T-cell (primary cell): Measurements from ENCODE around the gene SLAMF6. TPM values are rescaled to one million over a fixed set of nuclear protein-coding genes. Genes with fewer than 3 reads are reported as not detected.

ENCODE experiments used
- ATAC-seq, 4 experiments: fragments of 200-7000 bp in 3 of 4; fragments of 150-1000 bp in 1 of 4; cut with Tn5 transposase; replicated peaks in 1 of 4; 1 replicate in 3 of 4; 2 replicates in 1 of 4; pipeline ENCODE4 v1.10.0; 2021; ENCODE audit warnings: moderate library complexity in 3 of 4, mild to moderate bottlenecking in 2 of 4, moderate number of reproducible peaks in 1 of 4
- CTCF ChIA-PET, 2 donors: fragments of 300-600 bp; sonication (Branson Sonifier 250); formaldehyde crosslinking; loops; one replicate each; lab custom pipeline; 2022; ENCODE audit warnings: antibody characterized with exemption in 2 of 2; lab: Charles Lee
- POLR2A ChIA-PET, 2 donors: fragments of 300-600 bp; sonication (Branson Sonifier 250); formaldehyde crosslinking; loops; one replicate each; lab custom pipeline; 2022; ENCODE audit warnings: antibody characterized with exemption in 2 of 2; lab: Charles Lee
- DNase-seq, 35 experiments: peaks; one replicate each; pipeline versions ENCODE4 v3.0.0 to v3.0.0-alpha.2; 2013 to 2023
- H3K27ac ChIP-seq: one replicate; pipeline ENCODE4 v1.5.1; 2013; ENCODE audit warnings: low read length
- H3K27me3 ChIP-seq, 2 experiments: replicated peaks in 1 of 2; 1 replicate in 1 of 2; 2 replicates in 1 of 2; pipeline versions ENCODE4 v1.6.1 to v1.7.0; 2013; ENCODE audit warnings: low read length in 1 of 2, mixed read lengths in 1 of 2; ENCODE audit not compliant: control insufficient read depth in 2 of 2, insufficient read depth in 2 of 2; ENCODE audit errors: extremely low read depth in 1 of 2
- H3K36me3 ChIP-seq, 2 donors: 1 replicate in 1 of 2; 2 replicates in 1 of 2; pipeline versions ENCODE4 v1.6.1 to v1.7.0; 2013; ENCODE audit warnings: low read length in 1 of 2; ENCODE audit not compliant: control insufficient read depth in 2 of 2, insufficient read depth in 1 of 2; ENCODE audit errors: extremely low read depth in 1 of 2
- H3K4me1 ChIP-seq, 2 experiments: 1 replicate in 1 of 2; 2 replicates in 1 of 2; pipeline versions ENCODE4 v1.6.1 to v1.7.0; 2013; ENCODE audit warnings: low read length in 2 of 2, mixed read lengths in 1 of 2; ENCODE audit not compliant: insufficient read depth in 2 of 2, control insufficient read depth in 1 of 2; ENCODE audit errors: extremely low read depth in 1 of 2
- H3K4me3 ChIP-seq, 2 donors: 1 replicate in 1 of 2; 2 replicates in 1 of 2; pipeline versions ENCODE4 v1.5.1 to v1.7.0; 2013; ENCODE audit warnings: mild to moderate bottlenecking in 2 of 2, low read length in 1 of 2, moderate library complexity in 1 of 2; ENCODE audit not compliant: control insufficient read depth in 1 of 2; ENCODE audit errors: extremely low read depth in 1 of 2
- H3K9me3 ChIP-seq: 2 replicates; pipeline ENCODE4 v1.7.0; 2013
- H3K27ac Mint-ChIP-seq, 2 donors: one replicate each; pipeline ENCODE4 v1.8.0; 2020 to 2021; ENCODE audit warnings: mild to moderate bottlenecking in 2 of 2, mixed read lengths in 2 of 2
- H3K27me3 Mint-ChIP-seq, 2 donors: one replicate each; pipeline ENCODE4 v1.8.0; 2021 to 2022; ENCODE audit warnings: mixed read lengths in 2 of 2
- H3K36me3 Mint-ChIP-seq: one replicate; pipeline ENCODE4 v1.8.0; 2021; ENCODE audit warnings: mixed read lengths
- H3K4me1 Mint-ChIP-seq, 3 donors: one replicate each; pipeline ENCODE4 v1.8.0; 2020 to 2022; ENCODE audit warnings: mixed read lengths in 3 of 3, mild to moderate bottlenecking in 1 of 3
- H3K4me3 Mint-ChIP-seq, 3 donors: one replicate each; pipeline ENCODE4 v1.8.0; 2020 to 2022; ENCODE audit warnings: mild to moderate bottlenecking in 3 of 3, mixed read lengths in 3 of 3, moderate library complexity in 3 of 3
- H3K9me3 Mint-ChIP-seq, 3 donors: one replicate each; pipeline ENCODE4 v1.8.0; 2020 to 2022; ENCODE audit warnings: mixed read lengths in 3 of 3
- WGBS: methylation state at CpG from one replicate; pipeline ENCODE4 v1.1.5; 2013; ENCODE audit warnings: missing lambda C conversion rate; ENCODE audit not compliant: insufficient coverage; 5-methylcytosine and 5-hydroxymethylcytosine counted together
- total RNA-seq, 35 experiments: library from RNA in 6 of 35; stranded (reverse) in 6 of 35; fragments of 120-200 nt in 1 of 35; gene quantifications; one replicate each; pipeline versions ENCODE4 v1.2.1 to v1.2.4 and lab custom pipeline; 2013 to 2026

SLAMF6 gene
- total RNA-seq, 5 donors from 2014 or later (not counting 1 experiment from before 2014, with no cell fraction given), result 39.9 to 53.0 (median 47.3) TPM

DNA sequence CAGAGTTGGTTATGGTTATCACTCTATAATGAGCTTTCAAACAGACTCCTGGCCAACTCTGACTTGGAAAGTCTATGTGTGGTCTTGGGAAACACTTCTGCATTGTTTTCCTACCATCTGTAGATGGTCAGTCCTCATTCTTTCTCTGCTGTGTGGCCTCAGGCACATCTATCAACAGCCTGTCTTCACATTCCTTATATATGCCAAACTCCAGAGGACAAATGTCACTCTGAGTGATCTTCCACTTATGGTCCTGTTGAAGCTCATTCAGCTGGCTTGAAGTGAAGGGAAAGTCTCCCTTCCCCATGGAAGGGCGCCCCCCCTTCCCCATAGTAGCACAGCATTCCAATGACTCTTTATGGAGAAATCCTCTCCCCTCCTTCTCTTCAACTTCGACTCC lies 64.0 kb downstream of the SLAMF6 start:
- H3K27ac Mint-ChIP-seq, result peak overlapping the region; percentile 65 to 96
- DNase-seq, result no peak
- H3K4me3 Mint-ChIP-seq, result no peak overlapping the region
- no peaks in the 10 kb centered on the region for H3K27me3 ChIP-seq
- H3K4me1 Mint-ChIP-seq, result peaks cover 52 to 69% (median 68%) of the 10 kb centered on the region in 3 donors
- no peak overlapping the region for H3K4me3 ChIP-seq
- no CpG with 5 or more reads among the region's 2 CpGs for WGBS
- H3K36me3 Mint-ChIP-seq, result no peaks in the 10 kb centered on the region
- no peak overlapping the region for H3K27ac ChIP-seq
- no peaks in the 10 kb centered on the region for H3K9me3 Mint-ChIP-seq
- CTCF ChIA-PET, result no interaction called here
- no peaks in the 10 kb centered on the region for H3K9me3 ChIP-seq
- POLR2A ChIA-PET, result no interaction called here
- peaks cover 7 to 9% of the 10 kb centered on the region in 2 experiments for H3K4me1 ChIP-seq
- no peaks in the 10 kb centered on the region for H3K36me3 ChIP-seq
- ATAC-seq, result no peak
- no peaks in the 10 kb centered on the region for H3K27me3 Mint-ChIP-seq

DNA sequence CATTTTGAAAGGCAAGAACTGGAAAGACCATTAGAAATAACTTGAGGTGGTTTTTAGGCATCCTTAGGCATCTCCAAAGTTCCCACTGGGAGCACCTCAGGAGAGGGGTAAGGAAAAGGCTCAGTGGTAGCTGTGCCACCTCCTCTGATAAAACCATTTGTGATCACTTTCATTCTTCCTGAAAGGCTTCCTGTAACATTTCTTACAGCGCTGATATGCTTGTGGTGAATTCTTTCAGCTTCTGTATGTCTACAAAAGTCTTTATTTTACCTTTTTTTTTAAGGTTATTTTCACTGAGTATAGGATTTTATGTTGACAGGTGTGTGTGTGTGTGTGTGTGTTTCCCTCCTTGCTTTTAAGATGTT lies 67.9 kb downstream of the SLAMF6 start:
- Histone ChIP-seq H3K27me3 (no peaks in the 10 kb centered on the region), H3K36me3 (no peaks in the 10 kb centered on the region), H3K4me1 (peaks cover 6 to 16% of the 10 kb centered on the region in 2 experiments), H3K27ac (peak overlapping the region; percentile 44), H3K9me3 (no peaks in the 10 kb centered on the region), H3K4me3 (no peak overlapping the region)
- peaks cover 56 to 68% (median 68%) of the 10 kb centered on the region in 3 donors for H3K4me1 Mint-ChIP-seq
- no peaks in the 10 kb centered on the region for H3K27me3 Mint-ChIP-seq
- no peaks in the 10 kb centered on the region for H3K9me3 Mint-ChIP-seq
- ChIA-PET POLR2A (interaction anchor here in 1 of 2 donors (0.6 kb wide), 1 partner anchor 58 kb away, joined by 3 read pairs; no protein-coding TSS in a partner anchor), CTCF (interaction anchor here in 1 of 2 donors (0.5 to 0.7 kb wide), 3 partner anchors 74 to 507 kb away, joined by 3 to 7 read pairs (median 4); no protein-coding TSS in a partner anchor)
- DNase-seq, result no peak
- peak in 1 of 4 experiments; percentile 54 for ATAC-seq
- H3K27ac Mint-ChIP-seq, result peak overlapping the region; percentile 79 to 83
- peak overlapping the region in 2 of 3 donors; percentile 4 to 50 for H3K4me3 Mint-ChIP-seq
- no peaks in the 10 kb centered on the region for H3K36me3 Mint-ChIP-seq
- WGBS, result no CpG with 5 or more reads among the region's 1 CpG

DNA sequence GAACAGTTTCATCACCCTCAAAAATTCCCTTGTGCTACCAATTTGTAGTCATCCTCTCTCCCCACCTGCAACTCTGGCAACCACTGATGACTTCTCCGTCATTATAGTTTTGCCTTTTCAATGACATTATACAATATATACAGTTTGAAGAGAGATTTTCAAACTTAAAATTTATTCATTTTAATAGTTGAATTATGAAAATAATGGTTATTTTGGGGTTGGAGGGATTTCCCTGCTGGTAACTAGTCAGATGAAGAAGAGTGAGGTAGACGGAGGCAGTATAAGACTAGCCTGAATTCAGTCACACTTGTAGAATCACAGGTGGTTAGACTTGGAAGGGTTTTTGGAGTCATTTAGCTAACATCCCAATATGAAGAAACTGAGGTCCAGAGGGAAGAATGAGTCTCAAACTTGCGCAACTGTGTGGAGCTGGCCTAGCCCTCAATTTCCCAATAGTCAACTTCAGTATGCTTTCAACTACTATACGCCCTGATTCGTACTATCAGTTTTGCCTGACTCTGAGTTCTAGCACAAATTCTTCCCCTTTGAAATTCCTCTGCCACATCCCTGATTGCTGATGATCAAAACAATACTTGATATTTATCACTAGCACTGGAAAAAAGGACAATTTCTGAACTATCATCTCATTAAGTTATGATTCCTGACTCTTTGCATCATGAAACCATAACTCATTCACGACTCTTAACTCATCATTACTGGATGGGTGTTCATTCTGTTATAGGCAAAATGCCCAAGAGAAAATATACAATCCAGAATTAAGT lies 68.5 kb downstream of the SLAMF6 start:
- Histone ChIP-seq H3K36me3 (no peaks in the 10 kb centered on the region), H3K4me3 (no peak overlapping the region), H3K4me1 (peaks cover 6 to 14% of the 10 kb centered on the region in 2 experiments), H3K9me3 (no peaks in the 10 kb centered on the region), H3K27ac (peak overlapping the region; percentile 44), H3K27me3 (no peaks in the 10 kb centered on the region)
- ATAC-seq (no peak), DNase-seq (no peak)
- H3K36me3 Mint-ChIP-seq, result no peaks in the 10 kb centered on the region
- H3K4me3 Mint-ChIP-seq, result peak overlapping the region in 2 of 3 donors; percentile 4 to 50
- POLR2A ChIA-PET, result interaction anchor here in 1 of 2 donors (0.5 kb wide), 1 partner anchor 11 kb away, joined by 3 read pairs; no protein-coding TSS in a partner anchor
- CTCF ChIA-PET, result interaction anchor here in 1 of 2 donors (0.6 to 0.7 kb wide), 2 partner anchors 91 to 508 kb away, joined by 4 to 7 read pairs; no protein-coding TSS in a partner anchor
- H3K4me1 Mint-ChIP-seq, result peaks cover 52 to 64% (median 63%) of the 10 kb centered on the region in 3 donors
- peak overlapping the region; percentile 79 to 83 for H3K27ac Mint-ChIP-seq
- WGBS, result 41% methylated on average over 4 of the region's 6 CpGs
- H3K9me3 Mint-ChIP-seq, result no peaks in the 10 kb centered on the region
- H3K27me3 Mint-ChIP-seq, result no peaks in the 10 kb centered on the region

DNA sequence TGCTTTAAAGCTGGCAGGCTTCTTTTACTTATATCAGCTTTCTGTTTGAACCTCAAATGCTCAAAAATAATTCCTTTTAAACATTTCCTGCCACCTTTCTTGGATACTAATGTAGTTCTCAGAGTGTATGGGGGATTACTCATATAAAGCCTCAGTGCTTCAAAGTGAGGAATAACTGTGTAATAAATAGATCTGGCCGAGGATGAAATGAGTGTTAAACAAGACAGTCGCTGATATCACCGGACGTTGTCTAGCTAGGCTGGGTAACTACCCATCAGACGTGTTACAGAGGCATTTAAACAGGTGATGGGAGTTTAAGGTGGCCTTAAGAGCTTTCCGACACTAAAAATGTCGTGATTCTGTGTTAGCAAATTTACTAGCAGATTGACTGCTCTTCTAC lies 69.6 kb downstream of the SLAMF6 start:
- no peaks in the 10 kb centered on the region for H3K9me3 Mint-ChIP-seq
- H3K27ac ChIP-seq, result peak overlapping the region; percentile 36
- 40% methylated on average over 6 of the region's 7 CpGs for WGBS
- CTCF ChIA-PET, result interaction anchor here in 1 of 2 donors (1.0 kb wide), 1 partner anchor 10 kb away, joined by 5 read pairs; no protein-coding TSS in a partner anchor
- H3K27ac Mint-ChIP-seq, result peak overlapping the region; percentile 78 to 84
- ATAC-seq, result peak in 2 of 4 experiments; percentile 41 to 52
- no peak overlapping the region for H3K4me3 ChIP-seq
- H3K9me3 ChIP-seq, result no peaks in the 10 kb centered on the region
- POLR2A ChIA-PET, result interaction anchor here (0.6 to 1.0 kb wide), 2 partner anchors 10 to 13 kb away, joined by 3 read pairs; no protein-coding TSS in a partner anchor
- H3K4me1 Mint-ChIP-seq, result peaks cover 47 to 65% (median 59%) of the 10 kb centered on the region in 3 donors
- H3K27me3 Mint-ChIP-seq, result no peaks in the 10 kb centered on the region
- H3K36me3 Mint-ChIP-seq, result no peaks in the 10 kb centered on the region
- H3K27me3 ChIP-seq, result no peaks in the 10 kb centered on the region
- peak in 2 of 35 experiments; percentile 12 to 45 for DNase-seq
- no peaks in the 10 kb centered on the region for H3K36me3 ChIP-seq
- peak overlapping the region; percentile 2 to 58 (median 40) for H3K4me3 Mint-ChIP-seq
- H3K4me1 ChIP-seq, result peaks cover 6 to 11% of the 10 kb centered on the region in 2 experiments

DNA sequence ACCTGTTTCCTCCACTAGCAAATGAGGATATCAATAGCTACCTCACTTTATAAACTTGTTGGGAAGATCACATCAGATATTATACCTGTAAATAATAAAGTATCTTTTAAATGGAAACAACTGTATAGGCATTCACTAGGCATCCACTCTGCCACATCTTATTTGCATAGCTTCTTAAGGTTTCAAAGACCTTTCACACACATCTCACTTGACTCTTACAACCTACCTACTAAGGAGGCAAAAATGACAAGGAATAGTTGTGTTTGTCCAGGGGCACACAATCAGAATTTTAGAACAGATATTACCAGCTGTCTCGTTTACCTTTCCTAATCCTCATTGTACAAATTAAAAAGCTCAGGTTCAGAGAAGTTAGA lies 71.2 kb downstream of the SLAMF6 start:
- ChIA-PET CTCF (interaction anchor here in 1 of 2 donors (1.4 kb wide), 1 partner anchor 71 kb away, joined by 4 read pairs; the partner anchor contains the start of gene SLAMF6), POLR2A (interaction anchor here (0.7 to 1.3 kb wide), 2 partner anchors 15 to 114 kb away, joined by 3 to 4 read pairs; no protein-coding TSS in a partner anchor)
- Histone ChIP-seq H3K4me3 (no peak overlapping the region), H3K9me3 (no peaks in the 10 kb centered on the region), H3K27ac (peak overlapping the region; percentile 32), H3K27me3 (no peaks in the 10 kb centered on the region), H3K4me1 (peaks cover 6 to 15% of the 10 kb centered on the region in 2 experiments), H3K36me3 (no peaks in the 10 kb centered on the region)
- peaks cover 56 to 70% (median 69%) of the 10 kb centered on the region in 3 donors for H3K4me1 Mint-ChIP-seq
- WGBS, result 60% methylated on average over 1 of the region's 1 CpG
- H3K4me3 Mint-ChIP-seq, result peak overlapping the region; percentile 8 to 41 (median 27)
- peak overlapping the region; percentile 66 to 75 for H3K27ac Mint-ChIP-seq
- H3K27me3 Mint-ChIP-seq, result no peaks in the 10 kb centered on the region
- ATAC-seq (peak in 1 of 4 experiments; percentile 16), DNase-seq (no peak)
- H3K36me3 Mint-ChIP-seq, result no peaks in the 10 kb centered on the region
- no peaks in the 10 kb centered on the region for H3K9me3 Mint-ChIP-seq
